ENCODE data around the gene DVL2.

The DVL2 gene

DNA sequence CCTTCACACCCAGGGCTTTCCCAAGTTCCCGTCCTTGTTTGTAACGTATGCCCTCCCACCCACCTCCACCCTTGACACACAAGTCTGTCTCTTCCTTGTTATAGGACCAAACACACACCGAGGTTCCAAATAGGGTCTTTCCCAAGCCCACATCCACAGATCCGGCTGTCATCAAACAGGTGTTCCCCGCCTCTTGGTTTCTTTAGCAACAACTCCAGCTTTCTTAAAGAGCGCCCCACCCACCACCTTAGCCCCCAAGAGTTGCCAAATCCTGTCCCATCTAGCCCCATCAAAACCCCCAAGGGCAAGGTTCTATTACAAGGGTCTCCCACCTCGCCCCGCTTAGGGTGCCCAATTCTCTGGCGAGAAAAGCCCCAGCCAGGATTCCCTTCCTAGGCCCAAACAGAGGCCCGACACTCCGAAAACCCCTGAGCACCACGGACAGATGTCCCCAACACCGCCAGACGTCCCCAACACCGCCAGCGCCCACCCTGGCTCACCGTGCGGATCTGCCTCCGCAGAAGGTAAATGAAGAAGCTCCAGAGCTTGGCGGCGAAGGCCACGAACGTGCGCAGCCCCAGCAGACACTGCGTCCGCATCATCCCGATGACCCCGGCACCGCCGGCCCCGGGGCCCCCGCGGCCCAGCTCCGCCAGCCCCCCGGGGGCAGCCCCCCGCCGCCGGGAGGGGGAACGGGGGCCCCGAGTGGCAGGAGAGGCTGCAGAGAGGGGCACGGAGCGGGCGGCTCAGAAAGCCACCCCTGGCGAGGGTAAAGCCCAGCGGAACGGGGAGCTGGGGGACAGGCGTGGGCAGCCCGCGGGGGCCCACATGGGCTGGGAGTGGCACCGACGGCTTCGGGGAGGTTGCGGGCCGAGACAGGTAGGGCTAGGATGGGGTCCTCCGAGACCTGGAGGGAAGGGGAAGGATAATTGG is 16.6 kb upstream of the DVL2 start (continued):
- no peak for TF ChIP-seq KLF17 (tag by site-specific recombination; IDR thresholded peaks at IDR 0.05)
- no peak for TF ChIP-seq ZBTB7A (tag by site-specific recombination; IDR thresholded peaks at IDR 0.05; ENCODE audit: low read depth)
- TF ChIP-seq, protein P1, sequence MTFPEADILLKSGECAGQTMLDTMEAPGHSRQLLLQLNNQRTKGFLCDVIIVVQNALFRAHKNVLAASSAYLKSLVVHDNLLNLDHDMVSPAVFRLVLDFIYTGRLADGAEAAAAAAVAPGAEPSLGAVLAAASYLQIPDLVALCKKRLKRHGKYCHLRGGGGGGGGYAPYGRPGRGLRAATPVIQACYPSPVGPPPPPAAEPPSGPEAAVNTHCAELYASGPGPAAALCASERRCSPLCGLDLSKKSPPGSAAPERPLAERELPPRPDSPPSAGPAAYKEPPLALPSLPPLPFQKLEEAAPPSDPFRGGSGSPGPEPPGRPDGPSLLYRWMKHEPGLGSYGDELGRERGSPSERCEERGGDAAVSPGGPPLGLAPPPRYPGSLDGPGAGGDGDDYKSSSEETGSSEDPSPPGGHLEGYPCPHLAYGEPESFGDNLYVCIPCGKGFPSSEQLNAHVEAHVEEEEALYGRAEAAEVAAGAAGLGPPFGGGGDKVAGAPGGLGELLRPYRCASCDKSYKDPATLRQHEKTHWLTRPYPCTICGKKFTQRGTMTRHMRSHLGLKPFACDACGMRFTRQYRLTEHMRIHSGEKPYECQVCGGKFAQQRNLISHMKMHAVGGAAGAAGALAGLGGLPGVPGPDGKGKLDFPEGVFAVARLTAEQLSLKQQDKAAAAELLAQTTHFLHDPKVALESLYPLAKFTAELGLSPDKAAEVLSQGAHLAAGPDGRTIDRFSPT (tag by site-specific recombination; IDR thresholded peaks at IDR 0.05) = no peak
- TF ChIP-seq ZNF626 (tag by site-specific recombination; IDR thresholded peaks at IDR 0.05) = no peak
- TF ChIP-seq MYNN (tag by site-specific recombination; IDR thresholded peaks at IDR 0.05; ENCODE audit: borderline replicate concordance) = no peak
- TF ChIP-seq ZBTB49 (tag by site-specific recombination; IDR thresholded peaks at IDR 0.05; ENCODE audit: low read depth) = no peak
- TF ChIP-seq ZNF510 (tag by site-specific recombination; IDR thresholded peaks at IDR 0.05; ENCODE audit: insufficient replicate concordance) = no peak
- 0 out of 2 replicates have a peak, but pooled peaks have one; percentile 37 for TF ChIP-seq EGR2 (tag by site-specific recombination; IDR thresholded peaks at IDR 0.05; ENCODE audit: low read depth)
- TF ChIP-seq, protein P2, sequence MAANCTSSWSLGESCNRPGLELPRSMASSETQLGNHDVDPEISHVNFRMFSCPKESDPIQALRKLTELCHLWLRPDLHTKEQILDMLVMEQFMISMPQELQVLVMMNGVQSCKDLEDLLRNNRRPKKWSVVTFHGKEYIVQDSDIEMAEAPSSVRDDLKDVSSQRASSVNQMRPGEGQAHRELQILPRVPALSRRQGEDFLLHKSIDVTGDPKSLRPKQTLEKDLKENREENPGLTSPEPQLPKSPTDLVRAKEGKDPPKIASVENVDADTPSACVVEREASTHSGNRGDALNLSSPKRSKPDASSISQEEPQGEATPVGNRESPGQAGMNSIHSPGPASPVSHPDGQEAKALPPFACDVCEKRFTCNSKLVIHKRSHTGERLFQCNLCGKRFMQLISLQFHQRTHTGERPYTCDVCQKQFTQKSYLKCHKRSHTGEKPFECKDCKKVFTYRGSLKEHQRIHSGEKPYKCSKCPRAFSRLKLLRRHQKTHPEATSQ (tag by site-specific recombination; IDR thresholded peaks at IDR 0.05) = no peak
- no peak for TF ChIP-seq ZSCAN18 (tag by site-specific recombination; IDR thresholded peaks at IDR 0.05)

GRCh38 chr17:7249830-7250229 is 15.5 kb upstream of the DVL2 start:
- peaks cover 36 to 47% of the 10 kb centered on the region in 2 experiments for H3K36me3 ChIP-seq (ENCODE audit: control insufficient read depth in 2 of 2, insufficient read depth in 1 of 2, low read length in 2 of 2)
- H3K4me1 ChIP-seq (ENCODE audit: control insufficient read depth, insufficient read depth, low read length) = peaks cover 13% of the 10 kb centered on the region; the same call in 1 of the 2 replicates
- H3K9me3 ChIP-seq (ENCODE audit: control insufficient read depth, insufficient read depth, low read depth, low read length) = no peaks in the 10 kb centered on the region
- ChIA-PET CTCF (interaction anchor here (0.6 to 1.4 kb wide), 2 partner anchors 16 to 121 kb away, joined by 3 to 5 read pairs; no protein-coding TSS in a partner anchor), POLR2A (interaction anchor here (1.5 to 1.6 kb wide), 2 partner anchors 12 to 80 kb away, joined by 4 to 7 read pairs; partner anchors contain the start of genes NEURL4 and PHF23)
- TF ChIP-seq ZFP37 (tag by site-specific recombination; IDR thresholded peaks at IDR 0.05) = no peak
- no peak for TF ChIP-seq ZNF404 (tag by site-specific recombination; IDR thresholded peaks at IDR 0.05)
- TF ChIP-seq ZXDB (tag by site-specific recombination; IDR thresholded peaks at IDR 0.05) = no peak
- no peak for TF ChIP-seq WT1 (tag by site-specific recombination; IDR thresholded peaks at IDR 0.05)
- TF ChIP-seq, protein P3, sequence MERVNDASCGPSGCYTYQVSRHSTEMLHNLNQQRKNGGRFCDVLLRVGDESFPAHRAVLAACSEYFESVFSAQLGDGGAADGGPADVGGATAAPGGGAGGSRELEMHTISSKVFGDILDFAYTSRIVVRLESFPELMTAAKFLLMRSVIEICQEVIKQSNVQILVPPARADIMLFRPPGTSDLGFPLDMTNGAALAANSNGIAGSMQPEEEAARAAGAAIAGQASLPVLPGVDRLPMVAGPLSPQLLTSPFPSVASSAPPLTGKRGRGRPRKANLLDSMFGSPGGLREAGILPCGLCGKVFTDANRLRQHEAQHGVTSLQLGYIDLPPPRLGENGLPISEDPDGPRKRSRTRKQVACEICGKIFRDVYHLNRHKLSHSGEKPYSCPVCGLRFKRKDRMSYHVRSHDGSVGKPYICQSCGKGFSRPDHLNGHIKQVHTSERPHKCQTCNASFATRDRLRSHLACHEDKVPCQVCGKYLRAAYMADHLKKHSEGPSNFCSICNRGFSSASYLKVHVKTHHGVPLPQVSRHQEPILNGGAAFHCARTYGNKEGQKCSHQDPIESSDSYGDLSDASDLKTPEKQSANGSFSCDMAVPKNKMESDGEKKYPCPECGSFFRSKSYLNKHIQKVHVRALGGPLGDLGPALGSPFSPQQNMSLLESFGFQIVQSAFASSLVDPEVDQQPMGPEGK (tag by site-specific recombination; IDR thresholded peaks at IDR 0.05) = no peak
- TF ChIP-seq ZBTB7A (tag by site-specific recombination; IDR thresholded peaks at IDR 0.05; ENCODE audit: low read depth) = no peak
- no peak for TF ChIP-seq ZNF155 (tag by site-specific recombination; IDR thresholded peaks at IDR 0.05)
- TF ChIP-seq ZNF610 (tag by site-specific recombination; IDR thresholded peaks at IDR 0.05; ENCODE audit: borderline replicate concordance) = no peak
- TF ChIP-seq ZNF473 (tag by site-specific recombination; IDR thresholded peaks at IDR 0.05) = no peak
- TF ChIP-seq ZNF133 (tag by site-specific recombination; IDR thresholded peaks at IDR 0.05) = no peak
- no peak overlapping the region for H3K27ac ChIP-seq (ENCODE audit: extremely low read depth, low read depth, low read length)
- H3K4me3 ChIP-seq (ENCODE audit: low read depth, low read length) = peak overlapping the region; percentile 75

All from HEK293 (cell line).